ACC112 (cell line): Measurements from ENCODE around the gene POU2F3.
"Not testable (repeated sequence)": the region's sequence is repeated elsewhere in the genome, so short reads cannot be mapped to it uniquely, and the experiment has no call there.

Experiments used
- H2AFZ ChIP-seq: fragments of 200-600 bp; sonication (generic); one replicate; pipeline ENCODE4 v1.6.0; 2017; ENCODE audit warnings: antibody characterized with exemption, low read length; ENCODE audit not compliant: unreplicated experiment
- H3K27ac ChIP-seq: fragments of 200-600 bp; sonication (generic); 2 replicates; pipeline ENCODE4 v1.5.1; 2014; ENCODE audit warnings: low read depth, mild to moderate bottlenecking, antibody characterized with exemption, low read length, moderate library complexity
- H3K27me3 ChIP-seq: fragments of 200-600 bp; sonication (generic); 2 replicates; pipeline ENCODE4 v1.6.1; 2014; ENCODE audit warnings: mild to moderate bottlenecking, antibody characterized with exemption, low read length, moderate library complexity, mixed read lengths; ENCODE audit not compliant: insufficient read depth
- H3K36me3 ChIP-seq: fragments of 200-600 bp; sonication (generic); 2 replicates; pipeline ENCODE4 v1.6.1; 2016; ENCODE audit warnings: mild to moderate bottlenecking, antibody characterized with exemption, low read length, moderate library complexity, mixed read lengths; ENCODE audit not compliant: insufficient read depth
- H3K4me1 ChIP-seq: fragments of 200-600 bp; sonication (generic); one replicate; pipeline ENCODE4 v1.6.1; 2016; ENCODE audit warnings: low read length, mixed read lengths; ENCODE audit not compliant: insufficient read depth, unreplicated experiment, control insufficient read depth
- H3K4me3 ChIP-seq: fragments of 200-600 bp; sonication (generic); 2 replicates; pipeline ENCODE4 v1.5.1; 2014; ENCODE audit warnings: mild to moderate bottlenecking, low read depth, low read length
- H3K79me2 ChIP-seq: fragments of 200-600 bp; sonication (generic); one replicate; pipeline ENCODE4 v1.6.0; 2016; ENCODE audit warnings: low read length; ENCODE audit not compliant: control insufficient read depth, unreplicated experiment, insufficient read depth

Gene POU2F3

GRCh38 chr11:120270386-120270785, 30.4 kb downstream of the POU2F3 start:
- H3K27ac ChIP-seq = no peak overlapping the region
- no peak overlapping the region for H2AFZ ChIP-seq
- H3K79me2 ChIP-seq = no peaks in the 10 kb centered on the region
- H3K27me3 ChIP-seq = peaks cover 55% of the 10 kb centered on the region
- no peaks in the 10 kb centered on the region for H3K36me3 ChIP-seq
- no peak overlapping the region for H3K4me3 ChIP-seq
- peaks cover 6% of the 10 kb centered on the region for H3K4me1 ChIP-seq

DNA sequence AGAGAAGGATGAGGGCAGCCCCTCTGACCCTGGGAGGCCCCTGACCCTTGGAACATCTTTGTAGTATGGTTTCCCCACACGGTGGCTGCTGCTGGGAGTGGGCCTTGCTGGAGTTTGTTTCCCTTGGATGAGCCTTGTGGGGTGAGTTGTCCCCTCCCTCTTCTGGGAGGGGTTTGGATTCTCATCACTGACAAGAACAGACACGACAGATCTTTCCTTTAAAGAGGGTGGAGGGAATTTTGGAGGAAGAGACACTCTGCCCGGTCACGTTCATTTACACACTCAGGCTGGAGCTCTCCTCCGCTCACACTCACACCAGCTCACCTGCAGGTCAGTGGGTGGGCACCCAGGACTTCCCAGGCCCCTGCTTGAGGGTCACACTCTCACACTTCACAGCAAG, 31.7 kb downstream of the POU2F3 start:
- Histone ChIP-seq H3K27ac (no peak overlapping the region), H3K27me3 (peaks cover 43% of the 10 kb centered on the region), H3K79me2 (no peaks in the 10 kb centered on the region), H3K4me1 (peaks cover 6% of the 10 kb centered on the region), H3K36me3 (no peaks in the 10 kb centered on the region), H3K4me3 (no peak overlapping the region), H2AFZ (no peak overlapping the region)

DNA sequence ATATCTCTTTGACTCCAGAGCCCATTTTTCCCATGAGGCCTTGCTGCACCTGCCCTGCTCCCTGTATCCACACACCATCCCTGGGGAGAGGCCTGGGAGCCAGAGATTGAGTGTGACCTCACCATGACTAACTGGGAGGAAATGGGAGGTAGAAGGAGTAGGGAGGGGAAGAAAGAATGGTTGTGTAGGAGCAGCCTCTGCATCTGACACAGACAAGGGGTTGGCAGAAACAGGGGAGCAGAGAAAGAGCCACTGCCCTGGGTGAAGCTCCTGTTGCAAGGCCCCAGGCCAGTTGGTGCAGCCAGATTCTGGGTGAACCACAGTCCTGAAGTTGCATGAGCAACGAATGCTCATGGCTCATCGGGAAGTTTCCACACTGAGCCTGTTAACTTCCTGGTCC, 32.4 kb downstream of the POU2F3 start:
- H3K4me3 ChIP-seq = no peak overlapping the region
- no peak overlapping the region for H3K27ac ChIP-seq
- peaks cover 6% of the 10 kb centered on the region for H3K4me1 ChIP-seq
- no peaks in the 10 kb centered on the region for H3K79me2 ChIP-seq
- H3K27me3 ChIP-seq = peaks cover 36% of the 10 kb centered on the region
- H3K36me3 ChIP-seq = no peaks in the 10 kb centered on the region
- no peak overlapping the region for H2AFZ ChIP-seq

- peaks cover 30% of the 10 kb centered on the region for H3K27me3 ChIP-seq
- H3K36me3 ChIP-seq = no peaks in the 10 kb centered on the region
- no peaks in the 10 kb centered on the region for H3K79me2 ChIP-seq
- peaks cover 6% of the 10 kb centered on the region for H3K4me1 ChIP-seq
- no peak overlapping the region for H3K27ac ChIP-seq
- no peak overlapping the region for H3K4me3 ChIP-seq
- no peak overlapping the region for H2AFZ ChIP-seq
Measured at GRCh38 chr11:120273432-120273831, 33.5 kb downstream of the POU2F3 start.

- H3K36me3 ChIP-seq, H3K4me1 ChIP-seq, H3K79me2 ChIP-seq, H3K4me3 ChIP-seq, H3K27ac ChIP-seq, H2AFZ ChIP-seq: not testable (repeated sequence)
- peaks cover 24% of the 10 kb centered on the region for H3K27me3 ChIP-seq
Measured at GRCh38 chr11:120273956-120274355, 34.0 kb downstream of the POU2F3 start.

DNA sequence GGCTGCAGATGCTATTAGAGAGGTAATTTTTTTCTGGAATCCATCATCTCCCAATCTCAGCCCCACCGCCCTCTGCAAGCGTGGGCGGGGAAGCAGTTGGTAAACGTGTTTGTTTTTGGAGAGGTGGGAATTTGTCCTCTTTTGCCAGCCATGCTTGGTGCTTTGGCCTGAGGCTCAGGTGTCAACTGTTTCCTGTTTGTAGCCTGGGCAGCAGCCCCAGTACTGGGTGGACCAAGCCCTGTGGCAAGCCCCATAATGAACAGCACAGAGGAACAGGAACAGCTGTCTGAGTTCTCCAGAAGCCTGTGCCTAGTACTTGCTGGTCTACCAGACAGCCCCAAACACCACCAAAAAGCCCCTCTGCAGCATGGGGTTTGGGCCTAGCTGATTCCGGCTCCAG, 39.6 kb downstream of the POU2F3 start:
- Histone ChIP-seq H3K27me3 (peaks cover 11% of the 10 kb centered on the region; the same call in 1 of the 2 replicates), H3K4me3 (no peak overlapping the region), H2AFZ (no peak overlapping the region), H3K79me2 (no peaks in the 10 kb centered on the region), H3K4me1 (no peaks in the 10 kb centered on the region), H3K36me3 (no peaks in the 10 kb centered on the region), H3K27ac (no peak overlapping the region)

DNA sequence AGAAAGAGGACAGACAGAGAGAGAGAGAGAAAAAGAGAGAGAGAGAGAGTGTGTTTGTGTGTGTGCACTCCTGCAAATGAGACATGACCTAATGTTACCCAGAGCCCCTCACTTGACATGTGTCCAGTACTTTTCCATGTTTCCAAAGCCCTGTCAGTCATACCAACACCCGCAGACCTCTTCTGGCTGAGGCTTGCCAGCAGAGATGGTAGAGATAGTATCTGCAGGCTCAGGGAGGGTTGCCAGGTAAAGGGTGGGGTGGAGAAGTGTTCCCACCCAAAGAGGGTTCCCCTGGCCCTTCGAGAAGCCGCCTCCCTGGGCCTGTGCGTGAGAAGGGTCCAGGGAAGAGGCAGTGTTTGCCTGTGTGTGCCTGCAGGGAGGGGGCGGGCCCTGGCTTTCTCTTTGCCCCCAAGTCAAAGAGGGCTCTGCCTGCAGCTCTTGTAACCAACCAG, 40.7 kb downstream of the POU2F3 start:
- Histone ChIP-seq H2AFZ (no peak overlapping the region), H3K36me3 (no peaks in the 10 kb centered on the region), H3K27me3 (peaks cover 6% of the 10 kb centered on the region; the same call in 1 of the 2 replicates), H3K4me1 (no peaks in the 10 kb centered on the region), H3K4me3 (no peak overlapping the region), H3K27ac (no peak overlapping the region), H3K79me2 (no peaks in the 10 kb centered on the region)

DNA sequence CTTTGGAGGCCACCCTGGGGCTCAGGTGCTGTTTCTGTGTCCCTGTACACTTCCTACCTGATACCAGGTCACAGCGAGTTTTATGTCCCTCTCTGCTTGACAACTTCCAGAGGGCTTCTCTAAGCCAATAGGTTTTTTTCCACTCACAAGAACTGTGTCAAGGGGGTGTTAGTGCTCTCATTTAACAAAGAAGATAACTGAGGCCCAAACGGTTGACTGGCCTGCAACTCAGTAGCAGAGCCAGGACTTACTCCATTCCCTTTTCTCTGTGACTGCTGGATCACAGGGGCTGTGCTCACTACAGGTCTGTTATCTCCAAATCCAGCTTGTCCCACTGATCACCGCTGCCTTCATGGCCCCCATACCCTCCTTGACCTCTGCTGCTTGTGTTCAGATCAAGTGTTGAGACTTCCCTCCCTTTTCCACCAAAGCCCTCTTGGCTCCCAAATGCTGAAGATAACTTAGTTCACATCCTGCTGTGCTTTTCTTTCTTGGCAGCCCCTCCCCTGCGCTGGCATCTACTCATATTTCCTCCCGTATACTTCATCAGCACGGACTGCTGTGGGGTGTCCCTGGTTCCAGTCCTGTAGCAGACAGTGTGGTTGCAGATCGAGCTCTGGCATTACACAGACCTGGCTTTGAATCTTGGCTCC, 41.3 kb downstream of the POU2F3 start:
- no peaks in the 10 kb centered on the region for H3K36me3 ChIP-seq
- no peak overlapping the region for H3K27ac ChIP-seq
- H3K79me2 ChIP-seq = no peaks in the 10 kb centered on the region
- no peak overlapping the region for H2AFZ ChIP-seq
- peaks cover 6% of the 10 kb centered on the region; the same call in 1 of the 2 replicates for H3K27me3 ChIP-seq
- no peaks in the 10 kb centered on the region for H3K4me1 ChIP-seq
- H3K4me3 ChIP-seq = no peak overlapping the region

DNA sequence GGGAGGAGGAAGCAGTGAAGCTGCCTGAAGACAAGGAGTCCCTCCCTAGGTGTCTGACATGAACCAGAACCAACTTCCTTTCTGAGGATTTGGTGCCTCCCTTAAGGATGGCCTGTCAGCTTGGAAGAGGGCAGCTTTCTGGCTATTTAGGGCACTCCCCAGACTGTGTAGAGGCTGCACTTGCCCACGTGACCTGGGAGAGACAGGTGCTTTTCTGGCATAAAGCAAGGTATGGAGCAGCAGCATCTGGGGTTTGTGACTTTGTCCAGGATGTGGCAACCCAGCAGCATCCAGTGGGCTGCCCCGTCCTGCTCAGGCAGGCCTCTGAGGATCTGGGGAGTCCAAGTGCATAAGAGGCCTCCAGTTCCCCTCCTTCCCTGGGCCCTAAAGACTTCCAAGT, 43.2 kb downstream of the POU2F3 start:
- Histone ChIP-seq H3K4me1 (no peaks in the 10 kb centered on the region), H3K27ac (no peak overlapping the region), H3K4me3 (no peak overlapping the region), H3K27me3 (peaks cover 14% of the 10 kb centered on the region; the same call in 1 of the 2 replicates), H2AFZ (no peak overlapping the region), H3K36me3 (no peaks in the 10 kb centered on the region), H3K79me2 (no peaks in the 10 kb centered on the region)

- H3K79me2 ChIP-seq = no peaks in the 10 kb centered on the region
- no peak overlapping the region for H2AFZ ChIP-seq
- H3K27me3 ChIP-seq = peaks cover 22% of the 10 kb centered on the region; the same call in 1 of the 2 replicates
- H3K4me1 ChIP-seq = no peaks in the 10 kb centered on the region
- H3K4me3 ChIP-seq = no peak overlapping the region
- no peaks in the 10 kb centered on the region for H3K36me3 ChIP-seq
- H3K27ac ChIP-seq = no peak overlapping the region
Measured at GRCh38 chr11:120284272-120284671, 44.3 kb downstream of the POU2F3 start.

DNA sequence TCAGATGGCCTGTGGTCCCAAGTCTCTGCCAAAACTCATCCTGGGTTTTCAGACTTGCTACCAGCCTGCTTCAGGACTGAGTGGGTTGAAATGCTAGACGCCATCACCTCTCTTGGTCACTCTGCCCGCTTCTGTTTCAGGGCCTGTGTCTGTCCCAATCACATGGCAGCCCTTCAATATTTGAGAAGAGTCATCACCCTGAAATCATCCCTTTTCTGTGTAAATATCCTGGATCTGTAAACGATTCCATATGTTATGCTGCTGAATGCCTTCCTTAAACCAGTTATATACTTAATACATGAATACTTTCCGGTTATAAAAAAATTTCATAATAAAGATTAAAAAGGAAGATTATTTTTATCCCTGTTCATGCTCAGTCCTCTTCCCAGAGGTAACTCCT, 45.3 kb downstream of the POU2F3 start:
- no peaks in the 10 kb centered on the region for H3K4me1 ChIP-seq
- H3K79me2 ChIP-seq = no peaks in the 10 kb centered on the region
- no peaks in the 10 kb centered on the region for H3K36me3 ChIP-seq
- no peak overlapping the region for H3K4me3 ChIP-seq
- H3K27ac ChIP-seq = no peak overlapping the region
- peaks cover 30% of the 10 kb centered on the region for H3K27me3 ChIP-seq
- no peak overlapping the region for H2AFZ ChIP-seq
